BE2C (cell line): ENCODE results near the gene TADA1.
"Not testable (repeated sequence)": the region's sequence is repeated elsewhere in the genome, so short reads cannot be mapped to it uniquely, and the experiment has no call there.

Source experiments
- DNase-seq: peaks from one replicate; pipeline ENCODE4 v3.0.0-alpha.2; 2020
- H3K27me3 ChIP-seq: fragments of 250-450 bp; sonication (Bioruptor Pico); 2 replicates; pipeline ENCODE4 v1.5.1; 2020; ENCODE audit warnings: mild to moderate bottlenecking
- H3K36me3 ChIP-seq: fragments of 250-450 bp; sonication (Bioruptor Pico); 2 replicates; pipeline ENCODE4 v1.5.1; 2020; ENCODE audit warnings: mild to moderate bottlenecking
- H3K4me1 ChIP-seq: fragments of 250-450 bp; sonication (Bioruptor Pico); 2 replicates; pipeline ENCODE4 v1.5.1; 2020
- H3K4me3 ChIP-seq: 2 replicates; pipeline ENCODE4 v1.5.1; 2011; ENCODE audit warnings: low read depth, low read length
- H3K9me3 ChIP-seq: fragments of 250-450 bp; sonication (Bioruptor Pico); 2 replicates; pipeline ENCODE4 v1.5.1; 2020
- TF ChIP-seq, protein P1 (sequence below): IDR thresholded peaks from 2 replicates; pipeline ENCODE4 v1.5.1; 2012; ENCODE audit warnings: mild to moderate bottlenecking, low read depth, low read length

TADA1 gene

GRCh38 chr1:166884971-166885370 is 8.9 kb upstream of the TADA1 start:
- no peaks in the 10 kb centered on the region; the same call in 1 of the 2 replicates for H3K27me3 ChIP-seq
- H3K4me3 ChIP-seq = no peak overlapping the region
- no peak for DNase-seq
- H3K36me3 ChIP-seq = no peaks in the 10 kb centered on the region
- H3K4me1 ChIP-seq = no peaks in the 10 kb centered on the region
- TF ChIP-seq, protein P1, sequence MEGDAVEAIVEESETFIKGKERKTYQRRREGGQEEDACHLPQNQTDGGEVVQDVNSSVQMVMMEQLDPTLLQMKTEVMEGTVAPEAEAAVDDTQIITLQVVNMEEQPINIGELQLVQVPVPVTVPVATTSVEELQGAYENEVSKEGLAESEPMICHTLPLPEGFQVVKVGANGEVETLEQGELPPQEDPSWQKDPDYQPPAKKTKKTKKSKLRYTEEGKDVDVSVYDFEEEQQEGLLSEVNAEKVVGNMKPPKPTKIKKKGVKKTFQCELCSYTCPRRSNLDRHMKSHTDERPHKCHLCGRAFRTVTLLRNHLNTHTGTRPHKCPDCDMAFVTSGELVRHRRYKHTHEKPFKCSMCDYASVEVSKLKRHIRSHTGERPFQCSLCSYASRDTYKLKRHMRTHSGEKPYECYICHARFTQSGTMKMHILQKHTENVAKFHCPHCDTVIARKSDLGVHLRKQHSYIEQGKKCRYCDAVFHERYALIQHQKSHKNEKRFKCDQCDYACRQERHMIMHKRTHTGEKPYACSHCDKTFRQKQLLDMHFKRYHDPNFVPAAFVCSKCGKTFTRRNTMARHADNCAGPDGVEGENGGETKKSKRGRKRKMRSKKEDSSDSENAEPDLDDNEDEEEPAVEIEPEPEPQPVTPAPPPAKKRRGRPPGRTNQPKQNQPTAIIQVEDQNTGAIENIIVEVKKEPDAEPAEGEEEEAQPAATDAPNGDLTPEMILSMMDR = no peak
- H3K9me3 ChIP-seq = no peaks in the 10 kb centered on the region

DNA sequence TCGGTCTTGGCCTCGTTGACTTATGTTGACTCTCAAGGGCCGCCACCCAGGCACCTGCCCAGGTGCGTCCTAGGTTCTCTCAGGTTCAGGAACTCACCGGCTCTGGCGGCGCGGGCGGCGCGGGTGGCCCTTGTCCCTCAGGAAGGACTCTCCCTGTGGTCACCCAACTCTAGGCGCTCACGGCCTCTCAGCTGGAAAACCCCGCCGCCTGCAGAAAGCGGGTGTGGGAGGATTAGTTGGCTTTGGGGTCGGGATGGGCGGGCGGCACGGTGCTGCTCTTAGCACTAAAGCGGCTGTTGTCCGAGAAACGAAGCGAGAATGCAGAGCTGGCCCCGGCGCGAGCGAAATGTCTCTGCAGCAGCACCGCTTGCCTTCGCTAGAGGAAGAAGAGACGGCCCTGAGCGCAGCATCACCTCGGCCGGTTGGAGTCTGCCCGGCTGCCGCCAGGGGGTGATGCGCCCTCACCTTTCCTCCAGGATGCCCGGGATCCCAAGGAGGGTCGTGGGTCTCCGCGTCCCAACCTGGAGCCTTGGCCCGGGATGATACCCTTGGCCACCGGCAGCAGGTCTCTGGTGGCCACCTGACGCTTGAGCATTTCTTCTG is 8.1 kb upstream of the TADA1 start:
- TF ChIP-seq, protein P1 = peak; percentile 24; the same call in 1 of the 2 replicates
- H3K4me1 ChIP-seq = no peaks in the 10 kb centered on the region
- DNase-seq = no peak
- no peaks in the 10 kb centered on the region; the same call in 1 of the 2 replicates for H3K27me3 ChIP-seq
- H3K4me3 ChIP-seq = no peak overlapping the region
- no peaks in the 10 kb centered on the region for H3K36me3 ChIP-seq
- H3K9me3 ChIP-seq = no peaks in the 10 kb centered on the region

GRCh38 chr1:166882893-166883292 is 6.8 kb upstream of the TADA1 start:
- Histone ChIP-seq H3K9me3 (no peaks in the 10 kb centered on the region), H3K4me3 (no peak overlapping the region), H3K4me1 (no peaks in the 10 kb centered on the region), H3K27me3 (no peaks in the 10 kb centered on the region), H3K36me3 (no peaks in the 10 kb centered on the region)
- DNase-seq = no peak
- TF ChIP-seq, protein P1 = no peak

DNA sequence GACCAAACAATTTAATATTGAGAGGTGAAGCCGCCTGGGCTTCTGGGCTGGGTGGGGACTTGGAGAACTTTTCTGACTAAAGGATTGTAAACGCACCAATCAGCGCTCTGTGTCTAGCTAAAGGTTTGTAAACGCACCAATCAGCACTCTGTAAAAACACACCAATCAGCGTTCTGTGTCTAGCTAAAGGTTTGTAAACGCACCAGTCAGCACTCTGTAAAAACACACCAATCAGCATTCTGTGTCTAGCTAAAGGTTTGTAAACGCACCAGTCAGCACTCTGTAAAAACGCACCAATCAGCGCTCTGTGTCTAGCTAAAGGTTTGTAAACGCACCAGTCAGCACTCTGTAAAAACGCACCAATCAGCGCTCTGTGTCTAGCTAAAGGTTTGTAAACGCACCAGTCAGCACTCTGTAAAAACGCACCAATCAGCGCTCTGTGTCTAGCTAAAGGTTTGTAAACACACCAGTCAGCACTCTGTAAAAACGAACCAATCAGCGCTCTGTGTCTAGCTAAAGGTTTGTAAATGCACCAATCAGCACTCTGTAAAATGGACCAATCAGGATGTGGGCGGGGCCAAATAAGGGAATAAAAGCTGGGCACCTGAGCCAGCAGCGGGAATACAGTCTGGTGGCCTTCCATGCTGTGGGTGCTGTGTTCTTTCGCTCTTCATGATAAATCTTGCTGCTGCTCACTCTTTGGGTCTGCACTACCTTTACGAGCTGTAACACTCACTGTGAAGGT is 2.3 kb upstream of the TADA1 start:
- H3K36me3 ChIP-seq, H3K4me1 ChIP-seq, DNase-seq, H3K9me3 ChIP-seq, H3K4me3 ChIP-seq, H3K27me3 ChIP-seq: not testable (repeated sequence)

- peak overlapping the region; percentile 57 for H3K4me3 ChIP-seq
- H3K27me3 ChIP-seq = no peaks in the 10 kb centered on the region
- no peaks in the 10 kb centered on the region; the same call in 1 of the 2 replicates for H3K4me1 ChIP-seq
- H3K36me3 ChIP-seq = no peaks in the 10 kb centered on the region
- H3K9me3 ChIP-seq = no peaks in the 10 kb centered on the region
- TF ChIP-seq, protein P1 = peak; percentile 28
- no peak for DNase-seq
These were observed 425 bp upstream of the TADA1 start for GRCh38 chr1:166876540-166876838.

GRCh38 chr1:166875302-166875733 is 746 bp downstream of the TADA1 start:
- H3K9me3 ChIP-seq = no peaks in the 10 kb centered on the region
- H3K4me3 ChIP-seq = peak overlapping the region; percentile 93
- no peaks in the 10 kb centered on the region for H3K36me3 ChIP-seq
- no peaks in the 10 kb centered on the region; the same call in 1 of the 2 replicates for H3K4me1 ChIP-seq
- TF ChIP-seq, protein P1 = no peak
- no peaks in the 10 kb centered on the region for H3K27me3 ChIP-seq
- DNase-seq = no peak
